Measurements from ENCODE around the gene RET.

The RET gene

DNA sequence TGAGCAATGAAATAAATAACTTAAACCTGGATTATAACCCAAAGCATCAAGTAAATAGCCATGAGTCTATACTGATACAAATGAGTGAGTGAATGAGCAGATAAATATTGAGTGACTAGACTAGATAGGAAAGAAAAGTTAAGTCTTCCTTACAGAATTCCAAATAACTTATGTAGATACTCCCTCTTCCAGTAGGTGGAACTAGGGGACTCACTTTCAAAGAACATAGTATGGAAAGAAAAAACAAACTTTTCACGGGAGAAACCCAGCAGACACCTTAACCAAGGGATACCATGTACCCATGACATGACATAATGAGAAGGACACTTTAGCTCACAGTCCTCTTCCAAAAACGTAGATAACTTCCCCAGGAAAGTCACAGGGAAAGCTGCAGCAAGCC, 93.6 kb downstream of the RET start:
- no peak for DNase-seq (ENCODE audit: low spot score)

DNA sequence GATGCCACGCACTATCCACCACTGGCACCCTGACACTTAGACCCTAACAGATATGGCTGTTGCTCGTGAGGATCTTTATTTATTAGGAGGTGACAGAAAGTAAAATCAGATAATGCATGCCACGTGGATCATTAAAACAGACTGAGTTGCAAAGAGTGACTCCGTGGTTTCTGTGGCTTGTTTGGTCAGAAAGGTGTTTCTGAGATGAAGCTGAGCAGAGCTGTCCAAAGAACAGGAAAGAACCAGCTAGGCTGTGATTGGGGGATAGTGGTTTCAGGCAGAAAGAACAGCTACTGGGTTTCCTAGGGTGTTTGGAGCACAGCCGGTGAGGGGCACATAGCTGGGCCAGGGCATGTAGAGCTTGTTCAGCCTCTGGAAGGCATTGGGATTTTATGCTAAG, 95.8 kb downstream of the RET start:
- peak; percentile 10 for DNase-seq (ENCODE audit: low spot score)

DNA sequence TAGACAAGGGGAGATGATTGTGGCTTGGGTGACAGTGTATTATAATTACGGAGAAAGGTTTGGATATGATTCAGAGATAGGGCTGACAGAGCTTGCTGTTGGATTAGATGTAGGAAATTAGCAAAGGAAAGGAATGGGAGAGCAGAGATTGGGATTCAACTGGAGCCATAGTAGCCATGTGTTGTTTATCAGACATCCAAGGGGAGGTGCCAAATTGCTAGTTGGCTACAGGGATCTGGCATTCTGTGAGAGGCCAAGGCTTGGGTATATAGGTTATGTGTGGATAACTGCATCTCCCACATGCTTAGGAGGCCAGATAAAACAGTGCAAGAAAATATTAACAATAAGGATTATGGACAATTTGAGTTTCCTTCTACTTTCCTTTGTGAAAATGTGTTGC, 96.3 kb downstream of the RET start:
- no peak for DNase-seq (ENCODE audit: low spot score)

DNA sequence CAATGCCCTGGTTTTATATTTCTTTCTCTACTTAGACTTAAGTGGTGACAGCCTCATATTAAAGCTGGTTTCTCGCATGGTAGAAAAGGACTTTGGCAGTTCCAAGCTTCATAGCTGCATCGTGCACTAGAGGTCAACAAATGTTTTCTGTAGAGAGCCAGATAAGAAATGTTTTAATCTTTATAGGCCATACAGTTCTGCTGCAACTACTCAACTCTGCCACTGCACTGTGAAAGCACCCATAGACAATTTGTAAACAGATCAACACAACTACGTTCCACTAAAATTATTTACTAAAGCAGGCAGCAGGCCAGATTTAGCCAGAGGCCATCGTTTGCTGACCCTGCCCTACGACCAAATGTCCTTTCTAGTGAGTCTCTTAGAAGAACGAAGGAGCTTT, 98.1 kb downstream of the RET start:
- no peak for DNase-seq (ENCODE audit: low spot score)

DNA sequence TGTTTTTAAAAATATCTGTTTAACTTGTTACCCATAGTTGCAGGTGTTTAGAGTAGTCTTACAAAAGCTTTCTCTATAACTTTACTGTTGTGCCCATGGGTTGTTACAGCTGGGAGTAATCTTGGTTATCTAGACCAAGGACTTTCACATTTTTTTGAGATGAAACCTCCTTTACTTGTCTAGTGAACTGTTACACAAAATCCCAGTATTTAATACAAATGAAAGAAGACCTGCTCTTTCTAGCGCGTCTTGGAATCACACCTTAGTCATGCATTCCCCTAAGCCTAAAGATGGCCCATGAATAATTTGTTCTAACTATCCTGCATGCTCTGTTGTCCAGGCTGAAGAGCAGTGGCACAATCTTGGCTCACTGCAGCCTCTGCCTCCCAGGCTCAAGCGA, 99.4 kb downstream of the RET start:
- no peak for DNase-seq (ENCODE audit: low spot score)

DNA sequence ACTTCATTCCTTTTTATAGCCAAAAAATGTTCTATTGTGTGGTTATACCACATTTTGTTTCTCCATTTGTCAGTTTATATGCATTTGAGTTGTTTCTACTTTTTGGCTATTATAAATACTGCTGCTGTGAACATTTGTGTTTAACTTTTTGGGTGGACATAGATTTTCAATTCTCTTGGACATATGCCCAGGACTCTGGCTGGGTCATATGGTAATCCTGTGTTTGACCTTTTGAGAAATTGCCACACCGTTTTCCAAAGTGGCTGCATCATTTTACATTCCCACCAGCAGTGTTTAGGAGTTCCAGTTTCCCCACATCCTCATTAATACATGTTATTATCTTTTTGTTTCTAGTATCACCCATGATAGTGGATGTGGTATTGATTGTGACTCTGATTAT, 100.7 kb downstream of the RET start:
- DNase-seq (ENCODE audit: low spot score): no peak
